Esophagus muscularis mucosa (tissue), 4 donors: ENCODE measurements around the gene DOC2A. TPM values are rescaled to one million over a fixed set of nuclear protein-coding genes. Genes with fewer than 3 reads are reported as not detected.

Experiments used
- DNase-seq: peaks from one replicate; pipeline ENCODE4 v3.0.0-alpha.2; 2017; ENCODE audit errors: extremely low spot score
- H3K27ac ChIP-seq, 4 donors: fragments of 200-600 bp; sonication (generic); replicated peaks in 1 of 4; 1 replicate in 3 of 4; 2 replicates in 1 of 4; pipeline ENCODE4 v1.5.1; 2016 to 2019; ENCODE audit warnings: mild to moderate bottlenecking in 1 of 4
- H3K27me3 ChIP-seq, 4 donors: fragments of 200-600 bp; sonication (generic); one replicate each; pipeline versions ENCODE4 v1.5.1 to v1.6.0; 2016 to 2019
- H3K36me3 ChIP-seq, 4 donors: fragments of 200-600 bp; sonication (generic); one replicate each; pipeline ENCODE4 v1.5.1; 2016 to 2019
- H3K4me1 ChIP-seq, 4 donors: fragments of 200-600 bp; sonication (generic); one replicate each; pipeline ENCODE4 v1.5.1; 2016 to 2019
- H3K4me3 ChIP-seq, 4 donors: fragments of 200-600 bp; sonication (generic); 1 replicate in 2 of 4; 2 replicates in 2 of 4; pipeline ENCODE4 v1.5.1; 2016 to 2019; ENCODE audit warnings: mild to moderate bottlenecking in 4 of 4, moderate library complexity in 1 of 4
- H3K9me3 ChIP-seq, 4 donors: fragments of 200-600 bp; sonication (generic); 1 replicate in 3 of 4; 2 replicates in 1 of 4; pipeline ENCODE4 v1.5.1; 2016 to 2019
- CTCF ChIP-seq, 3 experiments: fragments of 200-600 bp in 2 of 3; fragments of 450-650 bp in 1 of 3; sonication (generic) in 2 of 3; IDR thresholded peaks; one replicate each; pipeline ENCODE4 v1.5.1; 2017 to 2019; ENCODE audit warnings: antibody characterized with exemption in 3 of 3, mild to moderate bottlenecking in 2 of 3, moderate library complexity in 1 of 3
- EP300 ChIP-seq: sonication (generic); formaldehyde crosslinking; IDR thresholded peaks from one replicate; pipeline ENCODE4 v1.6.1; 2017; ENCODE audit warnings: antibody characterized with exemption
- POLR2A ChIP-seq: fragments of 450-650 bp; IDR thresholded peaks from one replicate; pipeline ENCODE4 v1.6.1; 2017; ENCODE audit warnings: antibody characterized with exemption, moderate library complexity, mild to moderate bottlenecking, low read depth
- POLR2AphosphoS5 ChIP-seq, 2 donors: sonication (generic); formaldehyde crosslinking; IDR thresholded peaks; one replicate each; pipeline ENCODE4 v1.6.1; 2017; ENCODE audit warnings: antibody characterized with exemption in 2 of 2
- WGBS: methylation state at CpG from one replicate; pipeline ENCODE4 v1.1.5; 2018; 5-methylcytosine and 5-hydroxymethylcytosine counted together
- intact Hi-C: fragments of 100-400 bp; cut with DNase I; formaldehyde crosslinking; loops from one replicate; pipeline ENCODE4 v1.15.1; 2023
- total RNA-seq, 4 donors: library from RNA; depleted of rRNA; stranded (reverse); fragments of >200 nt; gene quantifications; one replicate each; pipeline versions ENCODE4 v1.1.0 to v1.2.1, GENCODE V29; 2016

Gene DOC2A
- total RNA-seq, 4 donors from 2014 or later = 0.50 to 0.83 TPM; not detected in 2

DNA sequence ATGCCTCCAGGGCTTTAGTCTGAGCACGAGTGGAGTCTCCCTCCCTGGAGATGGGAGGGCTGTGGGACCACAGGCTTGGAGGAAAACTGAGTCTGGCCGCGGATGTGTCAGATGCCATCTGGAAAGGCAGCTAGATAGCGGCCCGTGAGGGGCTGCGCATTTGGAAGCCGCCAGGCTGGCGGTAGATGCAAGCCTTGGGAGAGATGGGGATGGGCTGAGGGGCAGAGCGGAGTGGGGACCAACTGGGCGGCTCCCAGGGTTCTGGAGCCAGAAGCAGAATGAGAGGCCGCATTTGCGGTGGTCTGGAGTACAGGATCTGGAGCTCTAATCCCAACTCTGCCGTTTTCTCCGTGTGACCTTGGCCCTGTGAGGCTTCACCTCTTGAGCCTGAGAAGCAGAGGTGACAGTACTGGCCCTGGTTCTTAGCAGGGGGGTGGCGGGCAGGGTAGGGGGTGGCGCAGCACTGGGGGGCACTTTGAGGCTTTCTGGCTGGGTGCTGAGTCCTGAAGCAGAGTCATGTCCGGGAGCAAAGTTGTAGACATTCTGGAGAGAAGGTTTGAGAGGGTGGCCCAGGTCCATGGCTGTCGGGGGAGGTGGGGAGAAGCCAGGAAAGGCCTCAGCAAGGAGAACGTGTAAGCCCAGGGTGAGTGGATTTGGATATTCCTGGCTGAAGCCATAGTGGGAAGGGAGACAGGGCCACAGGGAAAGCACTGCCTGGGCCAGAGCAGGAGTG, 8.0 kb downstream of the DOC2A start:
- H3K36me3 ChIP-seq = peaks cover 0 to 60% (median 44%) of the 10 kb centered on the region in 4 donors
- H3K9me3 ChIP-seq = no peaks in the 10 kb centered on the region

GRCh38 chr16:30000735-30001631, 9.8 kb downstream of the DOC2A start:
- Histone ChIP-seq H3K27ac (no peak overlapping the region), H3K36me3 (peaks cover 0 to 64% (median 45%) of the 10 kb centered on the region in 4 donors), H3K4me1 (peaks cover 9 to 28% (median 22%) of the 10 kb centered on the region in 4 donors), H3K4me3 (no peak overlapping the region), H3K9me3 (no peaks in the 10 kb centered on the region), H3K27me3 (no peaks in the 10 kb centered on the region)
- 79% methylated on average over 24 of the region's 33 CpGs for WGBS
- TF ChIP-seq POLR2A = no peak
- TF ChIP-seq POLR2AphosphoS5 (IDR thresholded peaks at IDR 0.05) = no peak
- TF ChIP-seq CTCF (IDR thresholded peaks at IDR 0.05) = no peak
- no peak for TF ChIP-seq EP300
- intact Hi-C loops = loop anchor here (10.0 kb wide), 1 partner anchor 136 kb away; the partner anchor contains the start of gene CDIPT
- no peak for DNase-seq

More for the DNA sequence above, 8.0 kb downstream of the DOC2A start:
- 83% methylated on average over 17 of the region's 19 CpGs for WGBS
- H3K4me3 ChIP-seq = no peak overlapping the region
- peaks cover 0 to 8% (median 2%) of the 10 kb centered on the region in 4 donors for H3K27me3 ChIP-seq
- DNase-seq = no peak
- intact Hi-C loops = loop anchor here (10.0 kb wide), 1 partner anchor 138 kb away; the partner anchor contains the start of gene CDIPT
- peaks cover 2 to 13% (median 11%) of the 10 kb centered on the region in 4 donors for H3K4me1 ChIP-seq
- H3K27ac ChIP-seq = no peak overlapping the region
- TF ChIP-seq EP300 (no peak), CTCF (IDR thresholded peaks at IDR 0.05) (no peak), POLR2A (no peak), POLR2AphosphoS5 (IDR thresholded peaks at IDR 0.05) (no peak)

DNA sequence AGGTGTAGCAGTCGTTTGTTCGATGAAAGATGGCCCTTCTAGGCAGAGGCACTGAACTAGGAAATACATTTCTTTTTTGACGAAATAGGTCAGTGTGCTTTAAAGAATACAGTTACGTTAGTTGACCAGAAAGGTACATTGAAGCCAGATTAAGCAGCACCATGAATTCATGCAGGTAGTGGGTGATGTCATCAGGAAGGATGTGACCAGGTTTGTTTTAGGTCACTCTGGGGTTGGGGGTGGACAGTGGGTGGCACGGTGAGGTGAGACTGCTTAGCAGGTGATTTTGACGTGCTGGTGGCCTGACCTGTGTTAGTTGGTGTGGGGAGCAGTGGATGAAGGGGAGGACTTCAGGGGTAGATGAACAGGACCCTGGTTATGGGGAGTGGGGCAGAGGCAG, 11.2 kb downstream of the DOC2A start:
- no peak for TF ChIP-seq CTCF (IDR thresholded peaks at IDR 0.05)
- no peak for TF ChIP-seq POLR2A
- TF ChIP-seq EP300 = no peak
- no peak for TF ChIP-seq POLR2AphosphoS5 (IDR thresholded peaks at IDR 0.05)
- no peak for DNase-seq
- Histone ChIP-seq H3K36me3 (peaks cover 0 to 64% (median 43%) of the 10 kb centered on the region in 4 donors), H3K4me3 (no peak overlapping the region), H3K27ac (no peak overlapping the region), H3K4me1 (peaks cover 14 to 24% (median 17%) of the 10 kb centered on the region in 4 donors), H3K27me3 (no peaks in the 10 kb centered on the region), H3K9me3 (no peaks in the 10 kb centered on the region)
- intact Hi-C loops = loop anchor here (10.0 kb wide), 2 partner anchors 135 to 205 kb away; partner anchors contain the start of genes CDIPT and KIF22
- WGBS = 85% methylated on average over 6 of the region's 6 CpGs

- TF ChIP-seq CTCF (IDR thresholded peaks at IDR 0.05) = no peak
- no peak for TF ChIP-seq EP300
- no peak for TF ChIP-seq POLR2AphosphoS5 (IDR thresholded peaks at IDR 0.05)
- no peak for TF ChIP-seq POLR2A
- WGBS = 23% methylated on average over 5 of the region's 9 CpGs
- Histone ChIP-seq H3K4me1 (peaks cover 24 to 33% (median 27%) of the 10 kb centered on the region in 4 donors), H3K36me3 (peaks cover 0 to 66% (median 50%) of the 10 kb centered on the region in 4 donors), H3K27ac (peak overlapping the region in 3 of 4 donors; percentile 96 to 99 (median 96)), H3K27me3 (no peaks in the 10 kb centered on the region), H3K9me3 (no peaks in the 10 kb centered on the region), H3K4me3 (peak overlapping the region; percentile 83 to 91 (median 87))
- no peak for DNase-seq
- intact Hi-C loops = loop anchor here (1.0 to 10.0 kb wide), 2 partner anchors 23 to 202 kb away; partner anchors contain the start of gene KIF22
Observed at GRCh38 chr16:29996766-29997250, 14.0 kb downstream of the DOC2A start.
